Measurements from ENCODE around the gene FBXL7.

GRCh38 chr5:15500325-15501001, 483 bp downstream of the FBXL7 start:
- TF ChIP-seq, protein P1, sequence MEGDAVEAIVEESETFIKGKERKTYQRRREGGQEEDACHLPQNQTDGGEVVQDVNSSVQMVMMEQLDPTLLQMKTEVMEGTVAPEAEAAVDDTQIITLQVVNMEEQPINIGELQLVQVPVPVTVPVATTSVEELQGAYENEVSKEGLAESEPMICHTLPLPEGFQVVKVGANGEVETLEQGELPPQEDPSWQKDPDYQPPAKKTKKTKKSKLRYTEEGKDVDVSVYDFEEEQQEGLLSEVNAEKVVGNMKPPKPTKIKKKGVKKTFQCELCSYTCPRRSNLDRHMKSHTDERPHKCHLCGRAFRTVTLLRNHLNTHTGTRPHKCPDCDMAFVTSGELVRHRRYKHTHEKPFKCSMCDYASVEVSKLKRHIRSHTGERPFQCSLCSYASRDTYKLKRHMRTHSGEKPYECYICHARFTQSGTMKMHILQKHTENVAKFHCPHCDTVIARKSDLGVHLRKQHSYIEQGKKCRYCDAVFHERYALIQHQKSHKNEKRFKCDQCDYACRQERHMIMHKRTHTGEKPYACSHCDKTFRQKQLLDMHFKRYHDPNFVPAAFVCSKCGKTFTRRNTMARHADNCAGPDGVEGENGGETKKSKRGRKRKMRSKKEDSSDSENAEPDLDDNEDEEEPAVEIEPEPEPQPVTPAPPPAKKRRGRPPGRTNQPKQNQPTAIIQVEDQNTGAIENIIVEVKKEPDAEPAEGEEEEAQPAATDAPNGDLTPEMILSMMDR (IDR thresholded peaks at IDR 0.05; ENCODE audit: insufficient read depth, low read length, poor library complexity, severe bottlenecking): no peak
- TF ChIP-seq EZH2phosphoT487 (conservative IDR thresholded peaks at IDR 0.05; ENCODE audit: low read length): no peak
